GM21390 (cell line): ENCODE results near the gene SPIRE1.
"Not testable (repeated sequence)": the region's sequence is repeated elsewhere in the genome, so short reads cannot be mapped to it uniquely, and the experiment has no call there.

Experiments used
- ATAC-seq: cut with Tn5 transposase; IDR thresholded peaks from one replicate; pipeline ENCODE4 v1.9.1; 2021; ENCODE audit not compliant: unreplicated experiment

Gene SPIRE1

DNA sequence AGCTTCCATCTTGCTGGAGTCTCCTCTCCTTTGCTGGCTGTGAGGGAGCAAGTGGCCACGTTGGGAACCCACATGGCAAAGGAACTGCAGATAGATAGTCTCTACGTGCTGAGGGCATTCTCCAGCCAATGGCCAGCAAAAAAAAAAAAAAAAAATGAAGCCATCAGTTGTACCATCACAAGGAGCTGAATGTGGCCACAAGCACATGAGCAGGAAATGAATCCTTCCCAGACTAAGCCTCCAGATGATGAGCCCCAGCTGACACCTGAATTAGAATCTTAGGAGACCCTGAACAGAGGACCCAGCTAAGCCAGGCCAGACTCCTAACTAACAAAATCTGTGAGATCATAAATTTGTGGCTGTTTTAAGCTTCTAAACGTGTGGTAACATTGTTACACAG lies 57.9 kb downstream of the SPIRE1 start:
- ATAC-seq: no peak

DNA sequence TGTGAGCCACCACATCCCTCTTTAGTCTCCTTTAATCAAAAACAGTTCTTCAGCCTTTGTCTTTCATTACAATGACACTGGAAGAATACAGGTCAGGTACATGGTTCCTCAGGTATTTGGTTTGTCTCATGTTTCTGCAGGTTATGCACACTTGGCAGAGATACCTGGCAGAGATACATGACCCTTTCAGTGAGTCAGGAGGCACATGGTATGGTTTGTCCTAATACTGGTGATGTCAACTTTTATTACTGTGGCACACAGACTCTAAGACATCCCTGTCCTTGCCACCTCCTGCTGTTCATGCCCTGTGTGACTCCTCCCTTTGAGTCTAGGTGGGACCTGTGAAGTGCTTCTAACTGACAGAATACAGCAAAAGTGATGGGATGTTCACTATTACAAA lies 58.4 kb downstream of the SPIRE1 start:
- ATAC-seq: no peak

DNA sequence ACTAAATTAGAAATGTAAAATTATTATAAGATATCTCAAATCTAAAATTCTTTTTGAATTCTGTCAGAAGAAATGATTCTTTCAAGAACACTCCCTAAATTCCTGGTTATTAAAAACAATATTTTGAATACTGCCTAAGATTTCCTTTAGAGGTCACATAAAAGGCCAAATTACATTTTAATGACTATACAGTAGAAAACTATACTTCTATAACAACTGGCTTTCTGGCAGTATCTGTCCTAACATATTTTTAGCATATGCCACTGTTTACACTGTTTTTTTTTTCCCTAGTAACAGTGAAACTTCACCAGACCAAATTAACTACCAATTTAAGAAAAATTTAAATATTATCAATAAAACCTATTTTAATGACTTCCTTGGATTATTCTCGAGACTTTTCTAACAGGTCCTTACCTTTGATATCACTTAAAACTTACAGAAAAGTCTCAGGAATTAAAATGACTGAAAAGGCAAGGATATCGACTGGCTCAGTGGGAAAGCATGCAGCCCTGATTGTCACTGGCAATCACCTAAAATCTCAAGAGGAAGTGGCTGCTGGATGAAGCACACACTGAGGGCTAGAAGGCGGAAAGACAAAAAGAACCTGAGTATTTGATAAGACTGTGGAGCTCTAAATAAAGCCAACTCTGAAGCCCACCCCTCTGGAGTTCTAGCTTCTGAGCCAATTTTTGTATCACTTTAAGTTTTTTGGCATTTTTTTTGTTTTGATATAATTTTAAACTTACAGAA lies 59.6 kb downstream of the SPIRE1 start:
- ATAC-seq: no peak

DNA sequence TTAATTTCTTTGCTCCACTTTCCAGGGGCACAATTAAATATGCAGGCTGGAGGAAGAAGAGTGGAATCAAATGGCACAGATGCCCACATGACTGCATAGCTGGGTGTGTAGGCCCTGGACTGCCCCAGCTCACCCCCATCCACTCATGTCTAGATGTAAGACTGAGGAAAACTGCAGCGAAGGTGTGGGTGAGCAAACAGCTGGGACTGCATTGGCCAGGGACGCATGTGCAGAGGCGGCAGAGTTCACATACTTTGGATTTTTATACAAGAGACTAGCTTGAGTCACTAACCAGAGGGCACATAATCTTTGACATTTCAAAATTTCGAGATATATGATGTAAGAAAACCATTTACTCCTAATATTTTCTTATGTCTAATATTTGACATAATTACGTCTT lies 60.1 kb downstream of the SPIRE1 start:
- ATAC-seq: no peak

DNA sequence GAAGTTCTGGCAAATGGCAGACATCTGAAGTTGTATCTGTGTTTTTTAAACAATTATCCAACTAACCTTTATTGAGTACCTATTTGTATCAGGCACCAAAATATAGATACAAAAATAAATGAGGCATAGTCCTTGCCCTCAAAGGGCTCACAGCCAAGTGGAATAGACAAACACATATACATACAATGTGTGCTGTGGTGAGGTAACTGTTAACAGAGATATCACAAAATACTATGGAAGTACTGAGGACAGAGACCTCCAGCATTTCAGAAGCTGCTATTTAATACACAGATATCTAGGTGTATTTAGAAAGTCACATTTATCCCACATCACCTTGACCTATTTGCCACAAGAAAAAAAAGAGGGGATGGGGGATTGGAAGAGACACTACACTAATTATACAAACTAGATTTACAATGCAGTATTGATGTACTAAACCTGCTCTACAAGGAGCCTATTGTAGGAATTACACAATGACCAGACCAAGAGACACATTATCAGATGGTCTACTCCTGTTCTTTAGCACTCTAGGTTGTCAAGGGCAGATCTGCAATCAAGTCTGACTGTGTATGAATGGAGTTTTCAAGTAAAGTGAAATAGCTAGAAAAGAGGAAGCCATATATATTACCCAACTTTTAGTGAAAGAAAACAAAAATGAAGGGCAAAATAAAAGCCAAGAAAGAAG lies 62.2 kb downstream of the SPIRE1 start:
- ATAC-seq: no peak

DNA sequence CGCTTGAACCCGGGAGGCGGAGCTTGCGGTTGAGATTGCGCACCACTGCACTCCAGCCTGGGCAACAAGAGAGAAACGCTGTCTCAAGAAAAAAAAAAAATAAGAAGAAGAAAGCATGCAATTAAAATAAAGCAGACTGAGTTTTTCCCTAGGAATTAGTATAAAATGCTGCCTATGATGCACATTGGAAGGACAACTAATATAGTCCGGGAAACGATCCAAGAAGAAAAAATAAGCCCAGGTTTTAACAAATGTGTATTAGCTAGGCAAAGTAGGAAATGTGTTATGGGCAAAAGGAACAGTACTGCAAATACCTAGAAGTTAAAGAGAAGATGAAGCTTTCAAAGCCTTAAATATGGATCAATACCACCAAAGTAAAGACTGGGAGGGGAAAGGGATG lies 64.0 kb downstream of the SPIRE1 start:
- no peak for ATAC-seq

DNA sequence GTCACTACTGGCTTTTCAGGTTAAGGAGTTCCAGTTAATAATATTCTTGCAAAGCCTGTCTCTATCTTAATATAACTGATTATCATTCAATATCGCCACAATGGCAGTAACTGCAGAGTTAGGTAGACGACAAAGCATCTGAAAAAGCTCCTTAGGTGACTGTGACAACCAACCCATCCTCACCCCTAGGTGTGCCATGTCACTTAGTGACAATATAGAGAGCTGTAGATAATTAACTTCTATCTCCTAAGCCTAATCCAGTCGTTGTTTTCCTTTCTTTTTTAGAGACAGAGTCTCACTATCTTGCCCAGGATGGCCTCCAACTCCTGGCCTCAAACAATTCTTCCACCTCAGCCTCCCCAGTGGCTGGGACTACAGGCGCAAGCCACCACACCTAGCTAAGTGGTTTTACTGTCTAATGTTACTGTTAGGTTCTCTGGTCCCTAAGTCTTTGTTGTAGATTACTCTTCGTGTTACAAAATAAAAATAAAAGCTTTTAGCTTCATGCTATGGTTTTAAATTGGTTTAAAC lies 65.2 kb downstream of the SPIRE1 start:
- ATAC-seq: no peak

DNA sequence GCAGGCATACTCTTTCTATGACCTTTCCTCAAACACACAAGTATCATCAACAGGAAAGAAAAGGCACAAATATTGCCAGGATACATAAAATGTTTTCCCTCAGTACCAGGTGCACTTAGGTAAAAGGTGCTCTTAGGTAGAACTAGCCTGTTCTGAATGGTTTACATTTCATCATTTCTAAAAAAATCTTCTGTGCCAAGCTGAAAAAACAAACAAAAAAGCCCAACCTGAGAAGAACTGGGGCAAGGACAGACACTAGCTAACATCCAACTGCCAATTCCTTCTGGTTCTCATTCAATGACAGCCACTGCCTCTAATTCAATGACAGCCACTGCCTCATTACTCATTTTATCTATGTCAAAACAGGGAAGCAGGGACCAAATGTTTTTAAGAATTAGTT lies 68.5 kb downstream of the SPIRE1 start:
- no peak for ATAC-seq

DNA sequence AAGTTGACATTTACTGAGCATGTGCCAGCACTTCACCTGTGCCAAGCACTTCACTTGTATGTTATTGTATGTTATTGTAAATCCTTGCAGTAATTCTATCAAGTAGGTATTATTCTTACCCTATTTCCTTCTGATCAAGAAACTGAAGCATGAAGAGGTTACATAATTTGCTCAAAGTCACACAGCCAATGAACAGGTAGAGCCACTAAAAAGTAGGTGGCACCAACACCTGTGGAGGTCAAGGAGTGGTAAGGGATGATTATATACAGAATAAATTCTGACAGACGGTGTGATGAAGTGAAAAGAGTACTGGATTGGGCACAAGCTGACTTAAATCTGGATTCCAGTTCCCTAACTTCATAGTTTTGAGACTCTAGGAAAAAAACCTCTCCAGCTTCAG lies 71.0 kb downstream of the SPIRE1 start:
- no peak for ATAC-seq

DNA sequence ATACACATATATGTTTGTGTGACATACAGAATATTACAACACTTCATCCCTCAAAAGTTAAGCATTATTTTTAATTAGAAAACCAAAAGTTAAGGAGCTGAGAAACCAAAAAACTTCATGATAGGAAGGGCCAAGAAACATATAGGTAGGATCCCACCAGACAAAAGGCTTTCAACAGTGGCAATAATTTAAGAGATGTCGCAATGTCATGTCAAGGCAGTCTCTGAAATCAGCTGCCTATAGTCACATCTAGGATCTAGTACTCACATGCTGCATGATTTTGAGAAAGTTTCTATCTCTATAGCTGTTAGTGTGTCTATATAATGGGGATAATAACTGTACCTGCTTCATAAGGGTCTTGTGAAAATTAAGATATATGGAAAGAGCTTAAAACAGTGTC lies 72.7 kb downstream of the SPIRE1 start:
- no peak for ATAC-seq

DNA sequence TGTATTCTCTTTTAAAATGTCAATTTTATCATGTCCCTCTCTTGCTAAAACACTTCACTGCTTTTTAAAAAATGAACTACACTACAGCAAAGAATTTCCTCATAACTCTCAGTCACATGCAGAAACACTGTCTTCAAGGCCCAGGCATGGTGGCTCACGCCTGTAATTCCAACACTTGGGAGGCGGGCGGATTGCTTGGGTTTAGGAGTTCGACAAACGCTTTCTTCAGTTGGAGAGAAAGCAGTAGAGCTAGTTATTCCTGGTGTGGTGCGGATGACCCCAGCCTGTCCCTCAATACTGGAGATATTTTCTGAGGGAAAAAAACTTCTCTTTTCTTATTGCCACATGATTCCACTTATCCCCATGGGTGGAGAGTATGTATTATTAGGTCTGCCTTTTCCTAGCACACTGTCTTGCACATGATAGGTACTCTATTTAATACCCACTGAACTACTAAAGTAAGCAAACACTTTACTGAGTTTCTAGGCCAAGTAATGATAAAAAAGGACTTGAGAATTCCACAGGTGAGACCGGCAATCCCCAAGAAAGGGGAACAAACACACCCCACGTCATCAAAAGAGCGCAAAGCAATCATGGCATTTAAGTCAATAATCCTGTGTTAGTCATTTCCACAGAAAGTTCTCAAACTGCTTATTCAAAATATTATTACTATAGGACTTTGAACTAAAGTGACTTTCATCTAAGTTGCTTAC lies 77.1 kb downstream of the SPIRE1 start:
- ATAC-seq: no peak

DNA sequence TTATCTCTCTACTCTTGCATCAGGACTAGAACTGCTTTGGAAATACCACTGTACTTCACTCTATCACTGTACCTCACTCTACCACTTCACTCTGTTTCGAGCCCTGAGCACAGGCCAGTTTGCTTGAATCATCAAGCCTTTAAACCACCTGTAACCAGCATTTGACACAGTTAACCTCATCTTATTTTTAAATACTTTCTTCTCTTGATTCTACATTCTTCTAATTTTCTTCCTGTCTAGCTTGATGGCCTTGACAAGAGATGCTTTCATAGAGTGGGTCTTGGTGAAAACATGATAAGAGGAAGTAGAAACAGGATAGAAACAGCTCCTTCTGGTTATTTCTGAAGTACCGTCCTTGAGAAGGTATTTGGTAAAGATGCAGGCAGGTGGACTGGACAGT lies 78.1 kb downstream of the SPIRE1 start:
- ATAC-seq: no peak

DNA sequence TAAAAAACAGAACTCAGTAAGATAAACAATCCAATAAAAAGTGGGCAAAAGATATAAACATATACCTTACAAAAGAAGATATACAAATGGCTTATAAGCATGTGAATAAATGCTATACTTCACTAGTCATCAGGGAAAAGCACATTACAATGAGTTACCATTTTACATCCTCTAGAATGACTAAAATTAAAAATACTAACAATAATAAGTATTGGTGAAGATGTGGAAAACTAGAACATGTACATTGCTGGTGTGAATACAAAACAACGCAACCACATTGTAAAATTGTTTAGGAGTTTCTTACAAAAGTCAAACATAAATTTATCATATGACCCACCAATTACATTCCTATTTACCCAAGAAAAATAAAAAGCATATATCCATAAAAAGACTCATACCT lies 80.1 kb downstream of the SPIRE1 start:
- ATAC-seq: no peak

DNA sequence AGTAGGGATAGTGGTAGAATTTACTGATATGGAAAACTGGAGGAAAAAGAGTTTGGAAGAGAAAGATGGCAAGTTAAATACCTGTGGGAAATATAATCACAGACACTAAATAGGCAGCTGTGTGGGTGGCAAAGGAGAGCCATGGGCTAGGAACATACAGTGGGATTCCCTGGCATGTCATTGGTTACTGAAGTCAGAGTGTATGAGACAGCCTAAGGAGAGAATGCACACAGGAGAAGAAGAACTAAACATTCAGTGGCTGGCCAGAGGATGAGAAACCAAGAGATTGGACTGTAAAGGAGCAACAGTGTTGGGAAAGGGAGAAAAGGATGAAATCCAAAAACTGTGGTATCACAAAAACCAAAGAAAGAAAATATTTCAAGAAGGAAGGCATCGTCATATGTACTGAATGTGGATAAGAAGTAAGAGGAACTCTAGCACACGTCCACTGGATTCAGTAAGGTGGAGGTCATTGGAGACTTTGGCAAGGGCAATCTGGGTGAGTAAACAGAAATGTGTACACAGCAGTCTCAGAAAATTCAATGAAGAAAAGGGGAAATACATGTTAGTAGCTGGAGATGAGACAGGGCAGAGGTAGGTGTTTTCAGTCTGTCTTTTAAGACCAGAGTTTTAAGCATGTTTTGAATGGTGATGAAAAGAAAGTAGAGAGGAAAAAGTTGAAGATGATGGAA lies 83.3 kb downstream of the SPIRE1 start:
- no peak for ATAC-seq

DNA sequence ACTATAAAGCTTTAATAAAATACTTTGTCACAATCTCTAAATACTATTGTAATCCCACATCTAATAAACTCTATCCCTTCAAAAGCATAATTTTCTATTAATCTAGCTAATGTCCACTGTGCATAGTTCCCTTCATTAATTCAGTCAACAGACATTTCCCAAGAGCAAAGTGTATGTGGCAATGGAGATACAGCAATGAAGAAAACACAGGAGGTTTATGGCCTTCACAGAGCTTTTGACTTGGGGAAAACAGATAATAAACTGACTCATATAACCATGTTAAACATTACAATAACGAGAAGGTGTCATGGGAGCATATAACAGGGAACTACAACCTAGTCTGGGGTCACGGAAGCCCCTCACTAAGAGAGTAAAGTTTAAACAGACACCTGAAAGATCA lies 86.3 kb downstream of the SPIRE1 start:
- ATAC-seq: no peak

DNA sequence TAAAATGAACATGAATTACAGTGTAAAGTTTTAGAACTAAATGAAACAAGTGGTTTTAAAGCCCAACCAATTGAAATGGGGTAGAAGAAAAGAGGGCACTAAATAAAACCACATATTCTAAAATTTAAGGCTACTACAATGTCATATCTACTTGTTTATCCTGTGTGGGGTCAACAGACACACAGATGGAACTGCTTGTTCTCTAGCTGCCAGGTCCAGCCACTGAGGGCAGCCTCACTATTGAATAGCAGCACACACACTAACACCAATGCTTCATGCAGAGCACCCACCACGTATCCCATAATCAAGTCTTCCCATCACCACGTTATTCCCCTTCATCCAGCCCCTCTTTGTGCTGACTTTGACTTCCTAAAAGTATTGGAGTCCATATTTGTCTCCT lies 88.1 kb downstream of the SPIRE1 start:
- no peak for ATAC-seq

DNA sequence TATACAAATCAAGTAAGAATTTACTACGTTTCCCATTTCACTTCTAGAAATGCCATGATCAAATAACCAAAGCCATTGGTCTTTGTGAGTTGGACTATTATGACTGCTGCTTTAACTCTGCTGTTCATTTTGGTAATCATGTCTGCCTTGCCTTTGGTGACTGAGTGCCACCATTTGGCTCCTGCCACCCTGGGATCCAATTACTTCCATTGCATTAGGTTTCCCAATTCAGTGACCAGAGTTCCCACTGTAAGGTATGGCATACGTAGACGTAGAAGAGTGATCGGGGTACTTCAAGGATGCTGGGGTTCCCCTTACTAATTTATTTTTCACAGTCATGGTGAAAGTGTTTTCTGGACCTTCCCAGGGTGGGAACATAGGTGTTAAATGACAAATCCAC lies 90.1 kb downstream of the SPIRE1 start:
- no peak for ATAC-seq

DNA sequence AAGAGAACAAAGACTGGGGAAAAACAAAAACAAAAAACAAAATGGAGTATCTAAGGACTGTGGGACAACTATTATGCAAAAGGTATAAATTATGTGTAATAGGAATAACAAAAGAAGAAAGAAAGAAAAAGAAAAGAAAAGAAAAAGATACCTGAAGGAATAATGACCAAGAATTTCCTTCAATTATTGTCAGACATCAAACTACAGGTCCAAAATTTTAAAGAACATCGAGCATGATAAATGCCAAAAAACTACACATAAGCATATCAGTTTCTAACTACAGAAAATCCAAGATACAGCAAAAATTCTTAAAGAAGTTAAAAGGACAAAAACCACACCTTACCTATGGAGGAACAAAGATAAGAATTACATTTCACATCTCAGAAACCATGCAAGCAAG lies 93.0 kb downstream of the SPIRE1 start:
- no peak for ATAC-seq

DNA sequence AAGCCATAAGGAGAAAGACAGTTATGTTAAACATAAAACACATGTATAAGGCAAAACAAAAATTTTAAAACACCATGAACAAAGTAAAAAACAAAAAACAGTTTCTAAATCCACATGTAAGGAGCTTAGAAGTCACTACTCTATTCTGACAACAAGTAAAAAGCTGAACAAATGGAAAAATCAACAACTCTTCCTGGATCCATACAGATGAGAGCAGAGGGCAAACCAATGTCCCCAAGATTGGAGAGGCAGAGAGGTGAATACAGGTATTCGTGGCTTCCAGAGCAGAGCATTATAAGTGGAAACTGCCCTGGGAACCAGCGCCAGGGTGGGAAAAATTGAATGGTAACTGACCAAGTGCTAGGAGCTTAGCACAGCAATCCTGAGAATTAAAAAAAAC lies 93.5 kb downstream of the SPIRE1 start:
- no peak for ATAC-seq

DNA sequence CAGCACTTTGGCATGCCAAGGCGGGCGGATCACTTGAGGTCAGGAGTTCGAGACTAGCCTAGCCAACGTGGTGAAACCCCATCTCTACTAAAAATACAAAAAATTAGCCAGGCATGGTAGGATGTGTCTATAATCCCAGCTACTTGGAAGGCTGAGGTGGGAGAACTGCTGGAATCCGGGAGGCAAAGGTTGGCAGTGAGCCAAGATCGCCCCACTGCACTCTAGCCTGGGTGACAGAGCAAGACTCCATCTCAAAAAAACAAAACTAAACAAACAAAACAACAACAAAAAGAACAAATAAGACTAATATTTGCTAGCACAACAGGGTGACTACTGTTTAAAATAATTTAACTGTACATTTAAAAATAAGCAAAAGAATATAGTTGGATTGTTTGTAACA lies 97.3 kb downstream of the SPIRE1 start:
- not testable (repeated sequence) for ATAC-seq

DNA sequence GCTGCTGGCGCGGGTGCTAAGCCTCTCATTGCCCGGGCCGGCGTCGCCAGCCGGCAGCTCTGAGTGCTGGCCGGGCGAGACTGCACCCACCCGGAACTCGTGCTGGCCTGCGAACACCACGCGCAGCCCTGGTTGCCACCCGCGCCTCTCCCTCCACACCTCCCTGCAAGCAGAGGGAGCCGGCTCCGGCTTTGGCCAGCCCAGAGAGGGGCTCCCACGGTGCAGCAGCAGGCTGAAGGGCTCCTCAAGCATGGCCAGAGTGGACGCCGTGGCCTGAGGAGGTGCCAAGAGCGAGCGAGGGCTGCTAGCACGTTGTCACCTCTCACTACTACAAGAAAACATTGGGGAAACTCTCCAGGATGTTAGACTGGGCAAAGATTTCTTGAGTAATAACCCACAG lies 98.6 kb downstream of the SPIRE1 start:
- ATAC-seq: no peak
